MM.1S (cell line): Measurements from ENCODE around the gene GPR153.

Source experiments
- DNase-seq: peaks from one replicate; pipeline ENCODE4 v3.0.0-alpha.2; 2015
- H2AFZ ChIP-seq: fragments of 300-600 bp; sonication (generic); 2 replicates; pipeline ENCODE4 v1.6.0; 2016; ENCODE audit warnings: antibody characterized with exemption, low read length
- H3F3A ChIP-seq: fragments of 300-600 bp; sonication (generic); 2 replicates; pipeline ENCODE4 v1.6.1; 2016; ENCODE audit warnings: mild to moderate bottlenecking, antibody characterized with exemption, low read length, moderate library complexity, mixed read lengths; ENCODE audit not compliant: insufficient read depth
- H3K27ac ChIP-seq: fragments of 300-600 bp; sonication (generic); 2 replicates; pipeline ENCODE4 v1.5.1; 2016; ENCODE audit warnings: mild to moderate bottlenecking, low read length
- H3K27me3 ChIP-seq: fragments of 300-600 bp; sonication (generic); replicated peaks from 2 replicates; pipeline ENCODE4 v1.6.0; 2016; ENCODE audit warnings: low read length; ENCODE audit not compliant: insufficient read depth
- H3K36me3 ChIP-seq: fragments of 300-600 bp; sonication (generic); replicated peaks from 2 replicates; pipeline ENCODE4 v1.6.1; 2016; ENCODE audit warnings: mild to moderate bottlenecking, low read length, mixed read lengths; ENCODE audit not compliant: insufficient read depth
- H3K4me1 ChIP-seq: fragments of 300-600 bp; sonication (generic); 2 replicates; pipeline ENCODE4 v1.6.1; 2016; ENCODE audit warnings: low read length, mixed read lengths
- H3K4me2 ChIP-seq: fragments of 300-600 bp; sonication (generic); 2 replicates; pipeline ENCODE4 v1.6.0; 2016; ENCODE audit warnings: low read depth, low read length
- H3K4me3 ChIP-seq: fragments of 300-600 bp; sonication (generic); 2 replicates; pipeline ENCODE4 v1.5.1; 2016; ENCODE audit warnings: low read length, mixed read lengths
- H3K79me2 ChIP-seq: fragments of 300-600 bp; sonication (generic); 2 replicates; pipeline ENCODE4 v1.6.1; 2016; ENCODE audit warnings: mixed run types, low read length, mixed read lengths
- H3K9ac ChIP-seq: fragments of 300-600 bp; sonication (generic); 2 replicates; pipeline ENCODE4 v1.6.1; 2016; ENCODE audit warnings: low read length, mixed read lengths
- H3K9me2 ChIP-seq: fragments of 300-600 bp; sonication (generic); replicated peaks from 2 replicates; pipeline ENCODE4 v1.6.1; 2016; ENCODE audit warnings: mild to moderate bottlenecking, low read length, mixed read lengths; ENCODE audit not compliant: insufficient read depth
- H3K9me3 ChIP-seq: fragments of 300-600 bp; sonication (generic); replicated peaks from 2 replicates; pipeline ENCODE4 v1.6.1; 2016; ENCODE audit warnings: mild to moderate bottlenecking, low read length, mixed read lengths; ENCODE audit not compliant: insufficient read depth
- H4K20me1 ChIP-seq: fragments of 300-600 bp; sonication (generic); 2 replicates; pipeline ENCODE4 v1.6.1; 2016; ENCODE audit warnings: mild to moderate bottlenecking, low read length, moderate library complexity, mixed read lengths; ENCODE audit not compliant: insufficient read depth
- EZH2 ChIP-seq: fragments of 300-600 bp; sonication (generic); optimal IDR thresholded peaks from 2 replicates; pipeline ENCODE3; 2017; ENCODE audit warnings: low read depth, mild to moderate bottlenecking, antibody characterized with exemption, low read length, mixed read lengths
- EZH2phosphoT487 ChIP-seq: fragments of 300-600 bp; sonication (generic); IDR thresholded peaks from 2 replicates; pipeline ENCODE4 v1.6.1; 2018; ENCODE audit warnings: antibody characterized with exemption, low read length
- TF ChIP-seq, protein P1 (sequence below): fragments of 300-600 bp; sonication (generic); IDR thresholded peaks from 2 replicates; pipeline ENCODE4 v1.5.1; 2016; ENCODE audit warnings: antibody characterized with exemption, low read length, mixed read lengths

The GPR153 gene

DNA sequence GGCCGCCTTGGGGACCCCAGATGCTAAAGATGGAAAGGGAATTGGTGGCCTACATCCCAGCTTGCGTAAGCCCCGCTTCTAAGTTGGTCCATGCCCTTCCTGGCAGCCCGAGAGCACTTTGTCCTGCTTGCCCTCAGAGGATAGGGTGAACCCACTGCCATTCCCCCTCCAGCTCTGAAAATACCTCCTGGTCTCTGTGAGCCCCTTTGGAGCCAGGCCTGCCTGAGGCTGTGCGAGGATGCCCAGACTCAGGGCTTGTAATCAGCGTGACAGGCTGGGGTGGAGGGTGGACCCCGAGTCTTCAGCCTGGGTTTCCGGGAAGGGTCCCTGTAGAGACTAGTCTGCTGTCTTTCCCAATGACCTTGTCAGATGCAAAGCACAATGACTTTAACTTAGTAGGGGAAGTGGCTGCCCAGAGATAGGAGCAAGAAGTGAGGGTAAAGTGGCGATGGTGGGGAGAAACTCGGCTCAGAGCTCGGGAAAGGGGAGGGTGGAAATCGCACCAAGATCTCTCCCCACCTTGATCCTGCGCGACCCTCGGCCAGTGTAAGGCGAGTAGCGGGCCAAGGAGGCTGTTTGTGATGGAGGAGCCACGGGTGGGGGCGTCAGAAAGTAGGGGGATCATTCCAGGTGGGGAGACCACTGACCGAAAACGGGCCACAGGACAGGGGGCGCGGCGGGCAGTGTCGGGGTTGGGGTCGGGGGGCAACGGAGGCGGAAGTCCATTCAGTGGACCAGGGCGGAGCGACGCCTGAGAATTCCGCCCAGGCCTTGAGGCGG lies 19.6 kb downstream of the GPR153 start:
- no peaks in the 10 kb centered on the region for H3K9me2 ChIP-seq
- TF ChIP-seq, protein P1, sequence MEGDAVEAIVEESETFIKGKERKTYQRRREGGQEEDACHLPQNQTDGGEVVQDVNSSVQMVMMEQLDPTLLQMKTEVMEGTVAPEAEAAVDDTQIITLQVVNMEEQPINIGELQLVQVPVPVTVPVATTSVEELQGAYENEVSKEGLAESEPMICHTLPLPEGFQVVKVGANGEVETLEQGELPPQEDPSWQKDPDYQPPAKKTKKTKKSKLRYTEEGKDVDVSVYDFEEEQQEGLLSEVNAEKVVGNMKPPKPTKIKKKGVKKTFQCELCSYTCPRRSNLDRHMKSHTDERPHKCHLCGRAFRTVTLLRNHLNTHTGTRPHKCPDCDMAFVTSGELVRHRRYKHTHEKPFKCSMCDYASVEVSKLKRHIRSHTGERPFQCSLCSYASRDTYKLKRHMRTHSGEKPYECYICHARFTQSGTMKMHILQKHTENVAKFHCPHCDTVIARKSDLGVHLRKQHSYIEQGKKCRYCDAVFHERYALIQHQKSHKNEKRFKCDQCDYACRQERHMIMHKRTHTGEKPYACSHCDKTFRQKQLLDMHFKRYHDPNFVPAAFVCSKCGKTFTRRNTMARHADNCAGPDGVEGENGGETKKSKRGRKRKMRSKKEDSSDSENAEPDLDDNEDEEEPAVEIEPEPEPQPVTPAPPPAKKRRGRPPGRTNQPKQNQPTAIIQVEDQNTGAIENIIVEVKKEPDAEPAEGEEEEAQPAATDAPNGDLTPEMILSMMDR: no peak
- TF ChIP-seq EZH2: no peak
- TF ChIP-seq EZH2phosphoT487: no peak
- no peak overlapping the region for H3K4me2 ChIP-seq
- no peak for DNase-seq
- no peaks in the 10 kb centered on the region for H3K9me3 ChIP-seq
- no peaks in the 10 kb centered on the region for H4K20me1 ChIP-seq
- no peak overlapping the region for H2AFZ ChIP-seq
- H3K27me3 ChIP-seq: peaks cover 70% of the 10 kb centered on the region
- H3K9ac ChIP-seq: no peak overlapping the region
- no peaks in the 10 kb centered on the region for H3K79me2 ChIP-seq
- no peaks in the 10 kb centered on the region; the same call in 1 of the 2 replicates for H3K4me1 ChIP-seq
- H3K4me3 ChIP-seq: no peak overlapping the region
- H3F3A ChIP-seq: no peaks in the 10 kb centered on the region
- no peaks in the 10 kb centered on the region for H3K36me3 ChIP-seq
- no peak overlapping the region for H3K27ac ChIP-seq

DNA sequence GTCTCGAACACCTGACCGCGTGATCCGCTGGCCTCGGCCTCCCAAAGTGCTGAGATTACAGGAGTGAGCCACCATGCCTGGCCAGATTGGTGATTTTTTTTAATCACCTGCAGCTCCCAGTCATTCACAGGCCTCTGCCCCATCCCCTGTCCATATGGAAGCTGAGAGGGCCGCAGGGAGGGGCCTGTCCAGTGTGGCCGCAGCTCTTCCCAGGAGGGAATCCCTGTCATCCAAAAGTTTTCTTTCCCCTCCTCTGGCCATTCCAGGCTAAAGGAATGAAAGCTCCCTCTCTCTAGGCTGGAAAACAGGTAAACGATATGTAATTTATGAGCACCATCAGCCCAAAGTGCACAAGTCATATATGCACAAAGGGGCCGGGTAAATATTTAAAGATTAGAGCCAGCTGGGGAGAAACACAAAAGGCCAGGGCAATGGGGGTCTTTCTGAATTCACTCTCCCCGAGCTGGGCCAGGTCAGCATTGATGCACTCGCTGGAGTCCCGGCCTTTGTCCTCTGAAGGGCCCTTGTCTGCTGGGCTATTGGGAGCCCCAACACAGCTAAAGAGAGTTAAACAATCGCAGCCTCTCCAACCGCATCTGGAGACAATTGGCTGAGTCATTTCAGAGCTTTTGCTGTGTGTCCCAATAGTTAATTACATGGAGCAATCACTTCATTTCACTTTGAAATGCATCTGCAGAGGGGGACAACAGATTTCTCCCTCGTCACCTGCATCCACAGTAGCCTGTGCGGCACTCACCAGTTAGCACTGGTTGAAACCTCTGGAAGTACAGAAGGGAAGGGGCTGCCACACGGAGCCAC lies 20.7 kb downstream of the GPR153 start:
- Histone ChIP-seq H3F3A (no peaks in the 10 kb centered on the region), H3K4me1 (no peaks in the 10 kb centered on the region), H3K4me2 (no peak overlapping the region), H3K27ac (no peak overlapping the region), H3K27me3 (peaks cover 59% of the 10 kb centered on the region), H3K4me3 (no peak overlapping the region), H3K9me2 (no peaks in the 10 kb centered on the region), H4K20me1 (no peaks in the 10 kb centered on the region), H2AFZ (no peak overlapping the region), H3K36me3 (no peaks in the 10 kb centered on the region), H3K79me2 (peaks cover 3% of the 10 kb centered on the region), H3K9me3 (no peaks in the 10 kb centered on the region), H3K9ac (no peak overlapping the region)
- DNase-seq: no peak
- TF ChIP-seq, protein P1: no peak
- TF ChIP-seq EZH2: no peak
- TF ChIP-seq EZH2phosphoT487: no peak

DNA sequence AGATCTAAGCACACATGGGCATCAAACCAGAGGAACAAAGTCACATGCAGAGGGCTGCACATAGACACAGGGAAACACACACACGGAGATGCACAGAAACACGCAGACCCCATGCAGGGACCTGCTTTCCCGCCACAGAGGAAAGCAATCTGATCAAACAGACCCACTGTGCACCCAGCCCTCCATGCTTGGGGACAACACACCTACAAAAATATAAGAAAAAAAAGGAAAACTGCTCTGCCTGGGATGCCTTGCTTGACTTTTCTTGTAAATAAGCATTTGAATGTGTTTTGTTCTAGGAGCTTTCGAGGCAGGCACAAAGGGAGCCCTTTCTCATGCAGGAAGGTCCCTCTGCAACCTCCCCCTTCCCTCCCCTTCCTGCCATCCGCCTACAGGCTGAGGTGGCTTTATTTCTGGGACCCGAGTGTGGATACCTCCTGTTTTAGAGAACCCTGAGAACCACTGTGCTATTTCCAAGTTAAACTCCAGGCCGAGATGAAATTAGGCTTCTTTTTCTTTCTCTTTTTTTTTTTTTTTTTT lies 21.6 kb downstream of the GPR153 start:
- Histone ChIP-seq H3K4me3 (no peak overlapping the region), H2AFZ (no peak overlapping the region), H3K27me3 (peaks cover 55% of the 10 kb centered on the region), H3K27ac (no peak overlapping the region), H3K4me2 (no peak overlapping the region), H3F3A (no peaks in the 10 kb centered on the region), H3K9me2 (no peaks in the 10 kb centered on the region), H3K9ac (no peak overlapping the region), H3K36me3 (no peaks in the 10 kb centered on the region), H3K9me3 (no peaks in the 10 kb centered on the region), H3K79me2 (peaks cover 11% of the 10 kb centered on the region), H3K4me1 (no peaks in the 10 kb centered on the region), H4K20me1 (no peaks in the 10 kb centered on the region)
- TF ChIP-seq, protein P1: no peak
- TF ChIP-seq EZH2 (no peak), EZH2phosphoT487 (no peak)
- DNase-seq: no peak
